Gastroesophageal sphincter (tissue), 4 donors: ENCODE data around the gene MTUS2. TPM values are rescaled to one million over a fixed set of nuclear protein-coding genes. Genes with fewer than 3 reads are reported as not detected.

Source experiments
- ATAC-seq: fragments of 150-250 bp; one replicate; pipeline ENCODE4 v1.9.1; 2016; ENCODE audit warnings: mild to moderate bottlenecking, moderate library complexity
- H3K27ac ChIP-seq, 4 donors: fragments of 200-600 bp; sonication (generic) in 3 of 4; 1 replicate in 3 of 4; 2 replicates in 1 of 4; pipeline ENCODE4 v1.5.1; 2016 to 2019
- H3K27me3 ChIP-seq: fragments of 200-600 bp; sonication (generic); one replicate; pipeline ENCODE4 v1.5.1; 2019
- H3K36me3 ChIP-seq, 2 donors: fragments of 200-600 bp; sonication (generic); one replicate each; pipeline ENCODE4 v1.5.1; 2019; ENCODE audit warnings: control low read depth in 1 of 2
- H3K4me1 ChIP-seq, 3 donors: fragments of 200-600 bp; sonication (generic); 1 replicate in 2 of 3; 2 replicates in 1 of 3; pipeline ENCODE4 v1.5.1; 2016 to 2019; ENCODE audit warnings: control low read depth in 2 of 3
- H3K4me3 ChIP-seq, 2 donors: fragments of 200-600 bp; sonication (generic); one replicate each; pipeline ENCODE4 v1.5.1; 2019; ENCODE audit warnings: mild to moderate bottlenecking in 1 of 2, moderate library complexity in 1 of 2
- H3K9me3 ChIP-seq, 3 donors: fragments of 200-600 bp; sonication (generic); one replicate each; pipeline ENCODE4 v1.5.1; 2017 to 2019; ENCODE audit warnings: control low read depth in 2 of 3
- EP300 ChIP-seq: sonication (generic); formaldehyde crosslinking; IDR thresholded peaks from one replicate; pipeline ENCODE4 v1.6.1; 2017; ENCODE audit warnings: antibody characterized with exemption, mild to moderate bottlenecking
- POLR2A ChIP-seq, 2 donors: fragments of 450-650 bp; IDR thresholded peaks; one replicate each; pipeline ENCODE4 v1.6.1; 2017; ENCODE audit warnings: antibody characterized with exemption in 2 of 2, mild to moderate bottlenecking in 2 of 2, moderate library complexity in 1 of 2
- POLR2AphosphoS5 ChIP-seq: sonication (generic); formaldehyde crosslinking; IDR thresholded peaks from one replicate; pipeline ENCODE4 v1.6.1; 2017; ENCODE audit warnings: antibody characterized with exemption
- whole genome bisulfite sequencing, 2 donors: methylation state at CpG; one replicate each; pipeline ENCODE4 v1.1.5; 2018; ENCODE audit warnings: low coverage in 1 of 2; 5-methylcytosine and 5-hydroxymethylcytosine counted together
- total RNA-seq, 4 donors: library from RNA; depleted of rRNA; stranded (reverse); fragments of >200 nt; gene quantifications; one replicate each; pipeline ENCODE4 v1.1.0, GENCODE V29; 2016
- TF ChIP-seq, protein P1 (sequence below), 4 experiments: fragments of 200-600 bp in 2 of 4; fragments of 450-650 bp in 2 of 4; sonication (generic) in 1 of 4; IDR thresholded peaks; one replicate each; pipeline ENCODE4 v1.5.1; 2017 to 2019; ENCODE audit warnings: antibody characterized with exemption in 4 of 4, mild to moderate bottlenecking in 2 of 4, moderate library complexity in 2 of 4

The MTUS2 gene
- total RNA-seq, 4 donors from 2014 or later, result 0.67 to 36.7 (median 18.4) TPM

GRCh38 chr13:29005035-29005762 is 185.1 kb downstream of the MTUS2 start:
- TF ChIP-seq POLR2AphosphoS5 (no peak), POLR2A (IDR thresholded peaks at IDR 0.05) (no peak), EP300 (no peak)
- TF ChIP-seq, protein P1, sequence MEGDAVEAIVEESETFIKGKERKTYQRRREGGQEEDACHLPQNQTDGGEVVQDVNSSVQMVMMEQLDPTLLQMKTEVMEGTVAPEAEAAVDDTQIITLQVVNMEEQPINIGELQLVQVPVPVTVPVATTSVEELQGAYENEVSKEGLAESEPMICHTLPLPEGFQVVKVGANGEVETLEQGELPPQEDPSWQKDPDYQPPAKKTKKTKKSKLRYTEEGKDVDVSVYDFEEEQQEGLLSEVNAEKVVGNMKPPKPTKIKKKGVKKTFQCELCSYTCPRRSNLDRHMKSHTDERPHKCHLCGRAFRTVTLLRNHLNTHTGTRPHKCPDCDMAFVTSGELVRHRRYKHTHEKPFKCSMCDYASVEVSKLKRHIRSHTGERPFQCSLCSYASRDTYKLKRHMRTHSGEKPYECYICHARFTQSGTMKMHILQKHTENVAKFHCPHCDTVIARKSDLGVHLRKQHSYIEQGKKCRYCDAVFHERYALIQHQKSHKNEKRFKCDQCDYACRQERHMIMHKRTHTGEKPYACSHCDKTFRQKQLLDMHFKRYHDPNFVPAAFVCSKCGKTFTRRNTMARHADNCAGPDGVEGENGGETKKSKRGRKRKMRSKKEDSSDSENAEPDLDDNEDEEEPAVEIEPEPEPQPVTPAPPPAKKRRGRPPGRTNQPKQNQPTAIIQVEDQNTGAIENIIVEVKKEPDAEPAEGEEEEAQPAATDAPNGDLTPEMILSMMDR (IDR thresholded peaks at IDR 0.05), result no peak
- 41 to 51% methylated on average over 5 to 7 of the region's 8 CpGs for WGBS, 2 donors
- no peaks in the 10 kb centered on the region for H3K27me3 ChIP-seq
- no peak overlapping the region for H3K4me3 ChIP-seq
- peaks cover 0 to 8% (median 0%) of the 10 kb centered on the region in 3 donors for H3K9me3 ChIP-seq
- no peak overlapping the region for H3K27ac ChIP-seq
- no peaks in the 10 kb centered on the region for H3K4me1 ChIP-seq
- no peak for ATAC-seq
- no peaks in the 10 kb centered on the region for H3K36me3 ChIP-seq

DNA sequence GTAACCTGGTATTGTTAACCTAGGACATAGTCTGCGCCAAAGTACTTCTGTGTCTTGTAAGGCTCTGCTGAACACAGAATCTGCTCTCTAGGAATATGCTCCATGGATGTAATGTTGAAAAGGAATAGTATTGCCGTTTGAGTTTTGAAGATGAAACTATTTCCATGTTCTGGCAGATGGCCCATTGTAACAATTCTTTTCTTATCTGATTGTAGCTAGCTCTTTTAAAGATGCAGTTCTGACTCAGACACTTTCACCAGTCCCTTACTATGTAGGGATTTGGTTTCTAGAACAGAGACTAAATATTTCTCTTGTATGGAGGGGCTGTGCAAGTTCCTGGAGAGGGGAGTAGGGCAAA is 185.6 kb downstream of the MTUS2 start:
- no peak for ATAC-seq
- H3K27ac ChIP-seq, result no peak overlapping the region
- WGBS, 2 donors, result 42 to 44% methylated on average over 2 of the region's 2 CpGs
- no peaks in the 10 kb centered on the region for H3K4me1 ChIP-seq
- H3K36me3 ChIP-seq, result no peaks in the 10 kb centered on the region
- TF ChIP-seq EP300 (no peak), POLR2A (IDR thresholded peaks at IDR 0.05) (no peak)
- H3K4me3 ChIP-seq, result no peak overlapping the region
- H3K9me3 ChIP-seq, result peaks cover 0 to 3% (median 0%) of the 10 kb centered on the region in 3 donors
- H3K27me3 ChIP-seq, result no peaks in the 10 kb centered on the region

- WGBS, 2 donors, result 54 to 57% methylated on average over 2 of the region's 2 CpGs
Observed at GRCh38 chr13:29006359-29006850, 186.3 kb downstream of the MTUS2 start.

GRCh38 chr13:29008296-29008695 is 188.2 kb downstream of the MTUS2 start:
- Histone ChIP-seq H3K36me3 (no peaks in the 10 kb centered on the region), H3K4me3 (no peak overlapping the region), H3K27ac (no peak overlapping the region), H3K9me3 (no peaks in the 10 kb centered on the region), H3K27me3 (no peaks in the 10 kb centered on the region), H3K4me1 (no peaks in the 10 kb centered on the region)
- TF ChIP-seq EP300 (no peak), POLR2AphosphoS5 (no peak), POLR2A (IDR thresholded peaks at IDR 0.05) (no peak)
- TF ChIP-seq, protein P1 (IDR thresholded peaks at IDR 0.05), result no peak
- WGBS, 2 donors, result 85 to 98% methylated on average over 4 of the region's 4 CpGs
- ATAC-seq, result no peak

More at GRCh38 chr13:29006359-29006850, 186.3 kb downstream of the MTUS2 start:
- Histone ChIP-seq H3K4me3 (no peak overlapping the region), H3K4me1 (no peaks in the 10 kb centered on the region), H3K9me3 (no peaks in the 10 kb centered on the region), H3K27ac (no peak overlapping the region), H3K27me3 (no peaks in the 10 kb centered on the region), H3K36me3 (no peaks in the 10 kb centered on the region)
- ATAC-seq, result no peak
- TF ChIP-seq POLR2AphosphoS5, result no peak
- TF ChIP-seq, protein P1 (IDR thresholded peaks at IDR 0.05), result no peak
- TF ChIP-seq EP300, result no peak
- TF ChIP-seq POLR2A (IDR thresholded peaks at IDR 0.05), result no peak

- TF ChIP-seq, protein P1 (IDR thresholded peaks at IDR 0.05), result no peak
- TF ChIP-seq POLR2A (IDR thresholded peaks at IDR 0.05) (no peak), EP300 (no peak), POLR2AphosphoS5 (no peak)
- H3K36me3 ChIP-seq, result no peaks in the 10 kb centered on the region
- no peak overlapping the region for H3K27ac ChIP-seq
- no peak for ATAC-seq
- WGBS, 2 donors, result 35 to 39% methylated on average over 7 of the region's 7 CpGs
- H3K9me3 ChIP-seq, result no peaks in the 10 kb centered on the region
- no peaks in the 10 kb centered on the region for H3K27me3 ChIP-seq
- no peak overlapping the region for H3K4me3 ChIP-seq
- no peaks in the 10 kb centered on the region for H3K4me1 ChIP-seq
Observed at GRCh38 chr13:29020314-29020713, 200.2 kb downstream of the MTUS2 start.
